HepG2 (cell line): ENCODE data around the gene PSMD12. TPM values are rescaled to one million over a fixed set of nuclear protein-coding genes. Genes with fewer than 3 reads are reported as not detected.
A peak's percentile ranks its signal among the peaks of the same experiment; 100 is the strongest.

Source experiments
- BCL6 ChIP-seq: IDR thresholded peaks from 2 replicates; pipeline ENCODE4 v1.6.1; 2016; ENCODE audit warnings: missing genetic modification reagents, missing compliant biosample characterization
- DPF2 ChIP-seq: sonication (generic); formaldehyde crosslinking; IDR thresholded peaks from 2 replicates; pipeline ENCODE4 v1.4.0; 2020; ENCODE audit warnings: mild to moderate bottlenecking, low read depth, missing genetic modification reagents, borderline replicate concordance
- GTF3A ChIP-seq: sonication (generic); formaldehyde crosslinking; conservative IDR thresholded peaks from 2 replicates; pipeline ENCODE4 v1.4.0; 2020; ENCODE audit warnings: mild to moderate bottlenecking, missing genetic modification reagents
- MXD4 ChIP-seq: IDR thresholded peaks from 2 replicates; pipeline ENCODE4 v1.6.1; 2016; ENCODE audit warnings: mild to moderate bottlenecking, missing biosample characterization, missing genetic modification reagents
- NCOA1 ChIP-seq: sonication (generic); formaldehyde crosslinking; IDR thresholded peaks from 2 replicates; pipeline ENCODE4 v1.9.0; 2021; ENCODE audit warnings: missing genetic modification reagents
- NCOA5 ChIP-seq: sonication (generic); formaldehyde crosslinking; IDR thresholded peaks from 2 replicates; pipeline ENCODE4 v1.4.0; 2020; ENCODE audit warnings: missing genetic modification reagents
- NKX3-1 ChIP-seq: sonication (generic); formaldehyde crosslinking; IDR thresholded peaks from 2 replicates; pipeline ENCODE4 v1.5.0; 2020; ENCODE audit warnings: missing genetic modification reagents
- PHB2 ChIP-seq: fragments of 450-650 bp; IDR thresholded peaks from 2 replicates; pipeline ENCODE4 v1.6.1; 2018; ENCODE audit not compliant: partially characterized antibody
- SNAI1 ChIP-seq: sonication (generic); formaldehyde crosslinking; IDR thresholded peaks from 2 replicates; pipeline ENCODE4 v1.5.0; 2020; ENCODE audit warnings: mild to moderate bottlenecking, missing genetic modification reagents, borderline replicate concordance
- TRIM24 ChIP-seq: sonication (generic); formaldehyde crosslinking; IDR thresholded peaks from 2 replicates; pipeline ENCODE4 v1.8.0; 2022; ENCODE audit warnings: mild to moderate bottlenecking, missing genetic modification reagents
- ZBTB40 ChIP-seq, 2 experiments: fragments of 450-650 bp in 1 of 2; sonication (generic) in 1 of 2; formaldehyde crosslinking in 1 of 2; IDR thresholded peaks; 2 replicates each; pipeline versions ENCODE4 v1.6.1 to v1.8.0; 2016 to 2022; ENCODE audit warnings: antibody characterized with exemption in 1 of 2, mild to moderate bottlenecking in 1 of 2, missing genetic modification reagents in 1 of 2
- ZIK1 ChIP-seq: sonication (generic); formaldehyde crosslinking; IDR thresholded peaks from 2 replicates; pipeline ENCODE4 v1.5.0; 2020; ENCODE audit warnings: mild to moderate bottlenecking, low read depth, missing genetic modification reagents, borderline replicate concordance
- ZNF354B ChIP-seq: sonication (generic); formaldehyde crosslinking; IDR thresholded peaks from 2 replicates; pipeline ENCODE4 v1.8.0; 2022; ENCODE audit warnings: mild to moderate bottlenecking, missing genetic modification reagents
- polyA plus RNA-seq, 8 experiments: library from polyadenylated mRNA; depleted of rRNA in 3 of 8; stranded (reverse) in 7 of 8; unstranded in 1 of 8; fragments of >200 nt; fragmentation: Illumina TruSeq in 4 of 8; extraction: Trizol in 4 of 8; gene quantifications; 2 replicates each; pipeline versions ENCODE4 v1.2.1 to v1.2.3, GENCODE V29; 2011 to 2016; ENCODE audit warnings: low read depth in 4 of 8, missing spikeins in 1 of 8, mixed read lengths in 1 of 8; ENCODE audit not compliant: insufficient read depth in 1 of 8
- total RNA-seq, 5 experiments: library from RNA; depleted of rRNA; stranded (reverse); fragments of >200 nt; fragmentation: Illumina TruSeq; extraction: Trizol; gene quantifications; 2 replicates each; pipeline ENCODE4 v1.2.3, GENCODE V29; 2016; ENCODE audit warnings: low read depth in 1 of 5
- TF ChIP-seq, protein P1 (sequence below): sonication (generic); formaldehyde crosslinking; IDR thresholded peaks from 2 replicates; pipeline ENCODE4 v1.5.1; 2020; ENCODE audit warnings: missing genetic modification reagents, mild to moderate bottlenecking, borderline replicate concordance
- TF ChIP-seq, protein P2 (sequence below): fragments of 450-650 bp; IDR thresholded peaks from 2 replicates; pipeline ENCODE4 v1.6.1; 2016

PSMD12 gene
- total and polyA plus RNA-seq, 2 of the 13 experiments (the other 11 are each of a cell fraction or from before 2014, with no cell fraction given) = 27.4 to 71.7 TPM

GRCh38 chr17:67366193-67367157 lies at the start of gene PSMD12 (continued):
- peak; percentile 64 for TF ChIP-seq BCL6
- peak; percentile 92 for TF ChIP-seq ZIK1 (CRISPR knock-in tag)
- 0 out of 2 replicates have a peak, but pooled peaks have one; percentile 18 for TF ChIP-seq ZBTB40 (IDR thresholded peaks at IDR 0.05)
- peak; percentile 92 for TF ChIP-seq ZBTB40 (CRISPR knock-in tag; IDR thresholded peaks at IDR 0.05)
- TF ChIP-seq SNAI1 (CRISPR knock-in tag) = no peak
- 0 out of 2 replicates have a peak, but pooled peaks have one; percentile 28 for TF ChIP-seq ZNF354B (CRISPR knock-in tag)
- TF ChIP-seq DPF2 (CRISPR knock-in tag) = no peak
- peak; percentile 94; the same call in 1 of the 2 replicates for TF ChIP-seq GTF3A
- TF ChIP-seq, protein P1, sequence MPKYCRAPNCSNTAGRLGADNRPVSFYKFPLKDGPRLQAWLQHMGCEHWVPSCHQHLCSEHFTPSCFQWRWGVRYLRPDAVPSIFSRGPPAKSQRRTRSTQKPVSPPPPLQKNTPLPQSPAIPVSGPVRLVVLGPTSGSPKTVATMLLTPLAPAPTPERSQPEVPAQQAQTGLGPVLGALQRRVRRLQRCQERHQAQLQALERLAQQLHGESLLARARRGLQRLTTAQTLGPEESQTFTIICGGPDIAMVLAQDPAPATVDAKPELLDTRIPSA (CRISPR knock-in tag) = peak; percentile 95
- TF ChIP-seq NCOA1 (CRISPR knock-in tag) = peak; percentile 97; the same call in 1 of the 2 replicates
- no peak for TF ChIP-seq PHB2
- TF ChIP-seq NKX3-1 (CRISPR knock-in tag) = no peak
- TF ChIP-seq, protein P2, sequence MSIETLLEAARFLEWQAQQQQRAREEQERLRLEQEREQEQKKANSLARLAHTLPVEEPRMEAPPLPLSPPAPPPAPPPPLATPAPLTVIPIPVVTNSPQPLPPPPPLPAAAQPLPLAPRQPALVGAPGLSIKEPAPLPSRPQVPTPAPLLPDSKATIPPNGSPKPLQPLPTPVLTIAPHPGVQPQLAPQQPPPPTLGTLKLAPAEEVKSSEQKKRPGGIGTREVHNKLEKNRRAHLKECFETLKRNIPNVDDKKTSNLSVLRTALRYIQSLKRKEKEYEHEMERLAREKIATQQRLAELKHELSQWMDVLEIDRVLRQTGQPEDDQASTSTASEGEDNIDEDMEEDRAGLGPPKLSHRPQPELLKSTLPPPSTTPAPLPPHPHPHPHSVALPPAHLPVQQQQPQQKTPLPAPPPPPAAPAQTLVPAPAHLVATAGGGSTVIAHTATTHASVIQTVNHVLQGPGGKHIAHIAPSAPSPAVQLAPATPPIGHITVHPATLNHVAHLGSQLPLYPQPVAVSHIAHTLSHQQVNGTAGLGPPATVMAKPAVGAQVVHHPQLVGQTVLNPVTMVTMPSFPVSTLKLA = 0 out of 2 replicates have a peak, but pooled peaks have one; percentile 22
- no peak for TF ChIP-seq TRIM24 (CRISPR knock-in tag)
- no peak for TF ChIP-seq NCOA5 (CRISPR knock-in tag)
- TF ChIP-seq MXD4 (CRISPR knock-in tag) = peak; percentile 92
